Endothelial cell of umbilical vein (primary cell): ENCODE data around the gene RNLS. TPM values are rescaled to one million over a fixed set of nuclear protein-coding genes. Genes with fewer than 3 reads are reported as not detected.

Experiments
- BruUV-seq: library from RNA; stranded (reverse); fragments of 400-500 nt; replicated peaks from 2 replicates; lab custom pipeline; 2021; lab: Mats Ljungman, UMichigan
- CTCF ChIA-PET: fragments of 300-600, 350-600 bp; sonication (Branson Sonifier 250); formaldehyde crosslinking; loops from one replicate; lab custom pipeline; 2021; ENCODE audit warnings: antibody characterized with exemption, inconsistent platforms; lab: Charles Lee
- POLR2A ChIA-PET: fragments of 300-600, 350-600 bp; sonication (Branson Sonifier 250); formaldehyde crosslinking; loops from one replicate; lab custom pipeline; 2021; ENCODE audit warnings: antibody characterized with exemption, inconsistent platforms; lab: Charles Lee
- DNase-seq: peaks from one replicate; pipeline ENCODE4 v3.0.0-alpha.2; 2011; ENCODE audit warnings: low read depth, low spot score
- FAIRE-seq: peaks from 2 replicates; lab custom pipeline; 2011; peaks lifted over from hg19 to GRCh38; lab: Jason Lieb, UNC
- H2AFZ ChIP-seq: 2 replicates; pipeline ENCODE4 v1.6.0; 2012; ENCODE audit warnings: low read depth, low read length, control low read depth, inconsistent platforms
- H3K27ac ChIP-seq: 2 replicates; pipeline ENCODE4 v1.5.1; 2011; ENCODE audit warnings: low read depth, mild to moderate bottlenecking, control low read depth, low read length, moderate library complexity; ENCODE audit not compliant: insufficient read depth
- H3K27me3 ChIP-seq, 2 experiments: 2 replicates each; pipeline versions ENCODE4 v1.6.0 to v1.6.1; 2011; ENCODE audit warnings: low read length in 2 of 2, mixed read lengths in 1 of 2; ENCODE audit not compliant: control insufficient read depth in 2 of 2, insufficient read depth in 2 of 2
- H3K36me3 ChIP-seq, 2 experiments: 2 replicates in 1 of 2; 3 replicates in 1 of 2; pipeline ENCODE4 v1.5.1; 2011; ENCODE audit warnings: low read length in 2 of 2, mild to moderate bottlenecking in 1 of 2, moderate library complexity in 1 of 2; ENCODE audit not compliant: control insufficient read depth in 2 of 2, insufficient read depth in 2 of 2; ENCODE audit errors: extremely low read depth in 1 of 2
- H3K4me1 ChIP-seq: 3 replicates; pipeline ENCODE4 v1.5.1; 2011; ENCODE audit warnings: mild to moderate bottlenecking, low read length; ENCODE audit not compliant: control insufficient read depth, insufficient read depth; ENCODE audit errors: extremely low read depth
- H3K4me2 ChIP-seq: 2 replicates; pipeline ENCODE4 v1.6.1; 2011; ENCODE audit warnings: low read length, control low read depth, mixed read lengths; ENCODE audit not compliant: insufficient read depth
- H3K4me3 ChIP-seq, 3 experiments: fragments of 200-600 bp in 1 of 3; sonication (generic), shearing (Covaris generic) in 1 of 3; replicated peaks in 1 of 3; 2 replicates each; pipeline ENCODE4 v1.5.1; 2011 to 2016; ENCODE audit warnings: control low read depth in 3 of 3, low read length in 3 of 3, mild to moderate bottlenecking in 2 of 3, inconsistent platforms in 1 of 3, low read depth in 1 of 3, moderate library complexity in 1 of 3; ENCODE audit not compliant: insufficient read depth in 1 of 3
- H3K79me2 ChIP-seq: 2 replicates; pipeline ENCODE4 v1.6.0; 2012; ENCODE audit warnings: low read length, inconsistent platforms; ENCODE audit not compliant: control insufficient read depth, insufficient read depth
- H3K9ac ChIP-seq: replicated peaks from 2 replicates; pipeline ENCODE3; 2011; ENCODE audit warnings: low read length, control low read depth; ENCODE audit not compliant: insufficient read depth; ENCODE audit errors: extremely low read depth
- H3K9me1 ChIP-seq: replicated peaks from 3 replicates; pipeline ENCODE4 v1.6.0; 2011; ENCODE audit warnings: mild to moderate bottlenecking, low read length; ENCODE audit not compliant: control insufficient read depth, insufficient read depth; ENCODE audit errors: extremely low read depth
- H3K9me3 ChIP-seq: replicated peaks from 2 replicates; pipeline ENCODE4 v1.5.1; 2012; ENCODE audit warnings: low read length, inconsistent platforms; ENCODE audit not compliant: control insufficient read depth, insufficient read depth
- H4K20me1 ChIP-seq: replicated peaks from 2 replicates; pipeline ENCODE3; 2011; ENCODE audit warnings: mild to moderate bottlenecking, low read length; ENCODE audit not compliant: control insufficient read depth, insufficient read depth; ENCODE audit errors: extremely low read depth
- EZH2 ChIP-seq: IDR thresholded peaks from 2 replicates; pipeline ENCODE4 v1.6.1; 2012; ENCODE audit warnings: borderline replicate concordance, low read depth, mild to moderate bottlenecking, moderate library complexity, low read length, inconsistent platforms; ENCODE audit not compliant: severe bottlenecking
- FOS ChIP-seq: IDR thresholded peaks from 2 replicates; pipeline ENCODE4 v1.6.1; 2011; ENCODE audit warnings: mild to moderate bottlenecking, low read length, moderate library complexity, borderline replicate concordance; ENCODE audit not compliant: insufficient read depth
- GATA2 ChIP-seq: IDR thresholded peaks from 2 replicates; pipeline ENCODE4 v1.7.0; 2011; ENCODE audit warnings: low read depth, mild to moderate bottlenecking, moderate library complexity, mixed read lengths, low read length; ENCODE audit not compliant: insufficient read length, insufficient read depth
- POLR2A ChIP-seq: IDR thresholded peaks from 2 replicates; pipeline ENCODE4 v1.6.1; 2012; ENCODE audit warnings: low read depth, mild to moderate bottlenecking, control low read depth, low read length
- POLR2AphosphoS5 ChIP-seq: IDR thresholded peaks from 2 replicates; pipeline ENCODE4 v1.6.1; 2012; ENCODE audit warnings: low read depth, mild to moderate bottlenecking, control low read depth, low read length, moderate library complexity; ENCODE audit not compliant: insufficient read depth
- dilution Hi-C: fragments of 300-500 bp; cut with MboI; formaldehyde crosslinking; loops from one replicate; pipeline ENCODE4 v1.15.0; 2019; ENCODE audit warnings: low sequenced_read_pairs; ENCODE audit not compliant: extremely low pct_ligation_motif_present
- intact Hi-C: fragments of 100-400 bp; cut with micrococcal nuclease; formaldehyde crosslinking; loops from one replicate; pipeline ENCODE4 v1.10.0; 2022
- polyA plus RNA-seq, 4 experiments: library from polyadenylated mRNA; depleted of rRNA in 3 of 4; stranded (reverse) in 3 of 4; unstranded in 1 of 4; fragments of >200 nt; gene quantifications; 2 replicates each; pipeline versions ENCODE4 v1.2.1 to v1.2.3, GENCODE V29; 2011 to 2012; ENCODE audit warnings: missing spikeins in 1 of 4
- total RNA-seq: library from RNA; stranded (reverse); gene quantifications from 2 replicates; pipeline ENCODE4 v1.2.3, GENCODE V29; 2021
- TF ChIP-seq, protein P1 (sequence below): IDR thresholded peaks from 2 replicates; pipeline ENCODE4 v1.6.1; 2011; ENCODE audit not compliant: insufficient read depth, insufficient read length
- TF ChIP-seq, protein P2 (sequence below), 2 donors: IDR thresholded peaks; 1 replicate in 1 of 2; 2 replicates in 1 of 2; pipeline ENCODE4 v1.5.1; 2011; ENCODE audit warnings: low read length in 2 of 2, mild to moderate bottlenecking in 2 of 2, moderate library complexity in 2 of 2, control low read depth in 1 of 2, inconsistent platforms in 1 of 2, low read depth in 1 of 2; ENCODE audit not compliant: insufficient read depth in 1 of 2; ENCODE audit errors: extremely low read depth in 1 of 2

The RNLS gene
- total and polyA plus RNA-seq, 2 donors (not counting 3 experiments of a cell fraction or from before 2014, with no cell fraction given), result 2.5 to 4.6 TPM

DNA sequence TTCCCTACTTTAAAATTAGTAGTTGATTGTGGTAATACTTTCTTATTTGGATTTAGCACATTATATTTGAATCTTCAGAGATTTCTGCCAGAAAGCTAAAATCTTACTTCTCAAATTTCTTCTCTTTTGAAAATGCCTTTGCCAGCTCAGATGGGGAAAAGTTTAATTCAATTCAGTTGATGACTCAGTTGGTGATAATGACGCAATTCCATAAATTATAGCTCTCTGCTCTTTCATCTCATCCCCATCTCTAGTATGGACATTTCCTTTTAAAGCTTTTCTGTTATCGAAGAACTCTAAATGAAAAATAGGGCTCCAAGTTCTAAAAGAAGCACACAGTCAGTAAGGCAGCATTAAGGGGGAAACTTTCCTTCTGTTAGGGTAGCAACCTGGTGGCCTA is 25.5 kb downstream of the RNLS start:
- H3K79me2 ChIP-seq, result no peaks in the 10 kb centered on the region
- no peak overlapping the region for H3K4me2 ChIP-seq
- dilution Hi-C loops, result loop anchor here (25.0 kb wide), 1 partner anchor 695 kb away; the partner anchor contains the start of genes KLLN and PTEN
- DNase-seq, result no peak
- no peaks in the 10 kb centered on the region for H3K4me1 ChIP-seq
- no peak overlapping the region for H3K9ac ChIP-seq
- H3K9me3 ChIP-seq, result no peaks in the 10 kb centered on the region
- BruUV-seq, result no TSS peak
- no peak overlapping the region for H2AFZ ChIP-seq
- ChIA-PET CTCF (interaction anchor here (1.2 to 1.3 kb wide), 2 partner anchors 11 to 253 kb away, joined by 4 read pairs; no protein-coding TSS in a partner anchor), POLR2A (interaction anchor here (0.6 kb wide), 1 partner anchor 882 kb away, joined by 6 read pairs; no protein-coding TSS in a partner anchor)
- intact Hi-C loops, result no loop called here
- no peaks in the 10 kb centered on the region for H3K9me1 ChIP-seq
- no peak overlapping the region for H3K27ac ChIP-seq
- FAIRE-seq, result no peak
- no peaks in the 10 kb centered on the region for H3K27me3 ChIP-seq
- H3K4me3 ChIP-seq, result no peak overlapping the region
- no peaks in the 10 kb centered on the region for H4K20me1 ChIP-seq
- TF ChIP-seq, protein P1, sequence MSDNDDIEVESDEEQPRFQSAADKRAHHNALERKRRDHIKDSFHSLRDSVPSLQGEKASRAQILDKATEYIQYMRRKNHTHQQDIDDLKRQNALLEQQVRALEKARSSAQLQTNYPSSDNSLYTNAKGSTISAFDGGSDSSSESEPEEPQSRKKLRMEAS, result no peak
- TF ChIP-seq, protein P2, sequence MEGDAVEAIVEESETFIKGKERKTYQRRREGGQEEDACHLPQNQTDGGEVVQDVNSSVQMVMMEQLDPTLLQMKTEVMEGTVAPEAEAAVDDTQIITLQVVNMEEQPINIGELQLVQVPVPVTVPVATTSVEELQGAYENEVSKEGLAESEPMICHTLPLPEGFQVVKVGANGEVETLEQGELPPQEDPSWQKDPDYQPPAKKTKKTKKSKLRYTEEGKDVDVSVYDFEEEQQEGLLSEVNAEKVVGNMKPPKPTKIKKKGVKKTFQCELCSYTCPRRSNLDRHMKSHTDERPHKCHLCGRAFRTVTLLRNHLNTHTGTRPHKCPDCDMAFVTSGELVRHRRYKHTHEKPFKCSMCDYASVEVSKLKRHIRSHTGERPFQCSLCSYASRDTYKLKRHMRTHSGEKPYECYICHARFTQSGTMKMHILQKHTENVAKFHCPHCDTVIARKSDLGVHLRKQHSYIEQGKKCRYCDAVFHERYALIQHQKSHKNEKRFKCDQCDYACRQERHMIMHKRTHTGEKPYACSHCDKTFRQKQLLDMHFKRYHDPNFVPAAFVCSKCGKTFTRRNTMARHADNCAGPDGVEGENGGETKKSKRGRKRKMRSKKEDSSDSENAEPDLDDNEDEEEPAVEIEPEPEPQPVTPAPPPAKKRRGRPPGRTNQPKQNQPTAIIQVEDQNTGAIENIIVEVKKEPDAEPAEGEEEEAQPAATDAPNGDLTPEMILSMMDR (IDR thresholded peaks at IDR 0.05; ENCODE audit: extremely low read depth in 1 of 2, insufficient read depth in 1 of 2, low read depth in 1 of 2, low read length in 2 of 2), result no peak
- TF ChIP-seq GATA2 (no peak), EZH2 (no peak), POLR2AphosphoS5 (no peak), POLR2A (no peak), FOS (peak; percentile 9)
- H3K36me3 ChIP-seq, result no peaks in the 10 kb centered on the region
